ENCODE results near the gene AQP10.
"Not testable (repeated sequence)": the region's sequence is repeated elsewhere in the genome, so short reads cannot be mapped to it uniquely, and the experiment has no call there.

GRCh38 chr1:154373777-154374357, 53.0 kb downstream of the AQP10 start:
- not testable (repeated sequence) for TF ChIP-seq CTCF (IDR thresholded peaks at IDR 0.05; ENCODE audit: low read depth, low read length, poor library complexity, severe bottlenecking); EZH2phosphoT487 (IDR thresholded peaks at IDR 0.05; ENCODE audit: borderline replicate concordance, low read length)

Measured in DOHH2 (cell line).